Colonic mucosa (tissue), 4 donors: ENCODE data around the gene COL23A1. TPM values are rescaled to one million over a fixed set of nuclear protein-coding genes. Genes with fewer than 3 reads are reported as not detected.

Source experiments
- DNase-seq: peaks from one replicate; pipeline ENCODE4 v3.0.0-alpha.2; 2020
- H3K27ac ChIP-seq: fragments of 200-600 bp; one replicate; pipeline ENCODE4 v1.8.0; 2021
- H3K27me3 ChIP-seq: fragments of 200-600 bp; one replicate; pipeline ENCODE4 v1.8.0; 2021
- H3K36me3 ChIP-seq: fragments of 200-600 bp; one replicate; pipeline ENCODE4 v1.8.0; 2021
- H3K4me1 ChIP-seq: fragments of 200-600 bp; one replicate; pipeline ENCODE4 v1.8.0; 2021; ENCODE audit warnings: mild to moderate bottlenecking
- H3K4me3 ChIP-seq: fragments of 200-600 bp; one replicate; pipeline ENCODE4 v1.8.0; 2021
- H3K9ac ChIP-seq, 2 donors: one replicate each; pipeline ENCODE4 v1.7.0; 2013; ENCODE audit warnings: control low read depth in 2 of 2, low read depth in 2 of 2, low read length in 2 of 2
- H3K9me3 ChIP-seq: fragments of 200-600 bp; one replicate; pipeline ENCODE4 v1.8.0; 2021
- intact Hi-C: fragments of 100-400 bp; cut with DNase I; formaldehyde crosslinking; loops from one replicate; pipeline ENCODE4 v1.14.1; 2022
- total RNA-seq, 2 donors: library from RNA; stranded (reverse); fragmentation: NEBNext Ultra II Directional in 1 of 2; extraction: Animal tissue kit (Norgen Biotek cat#: 25700) in 1 of 2; gene quantifications; one replicate each; pipeline ENCODE4 v1.2.1, GENCODE V29; 2021
- TF ChIP-seq, protein P1 (sequence below): fragments of 200-600 bp; IDR thresholded peaks from one replicate; pipeline ENCODE4 v1.8.0; 2022; ENCODE audit warnings: antibody characterized with exemption, mild to moderate bottlenecking
- donor health status: healthy.
- donor health status: DM: no; HTN: no; CAD: no.
- donor health status: DM: no; HTN: no; CAD: no.

COL23A1 gene
- total RNA-seq, 2 donors from 2014 or later, result 0.37 to 0.49 TPM

DNA sequence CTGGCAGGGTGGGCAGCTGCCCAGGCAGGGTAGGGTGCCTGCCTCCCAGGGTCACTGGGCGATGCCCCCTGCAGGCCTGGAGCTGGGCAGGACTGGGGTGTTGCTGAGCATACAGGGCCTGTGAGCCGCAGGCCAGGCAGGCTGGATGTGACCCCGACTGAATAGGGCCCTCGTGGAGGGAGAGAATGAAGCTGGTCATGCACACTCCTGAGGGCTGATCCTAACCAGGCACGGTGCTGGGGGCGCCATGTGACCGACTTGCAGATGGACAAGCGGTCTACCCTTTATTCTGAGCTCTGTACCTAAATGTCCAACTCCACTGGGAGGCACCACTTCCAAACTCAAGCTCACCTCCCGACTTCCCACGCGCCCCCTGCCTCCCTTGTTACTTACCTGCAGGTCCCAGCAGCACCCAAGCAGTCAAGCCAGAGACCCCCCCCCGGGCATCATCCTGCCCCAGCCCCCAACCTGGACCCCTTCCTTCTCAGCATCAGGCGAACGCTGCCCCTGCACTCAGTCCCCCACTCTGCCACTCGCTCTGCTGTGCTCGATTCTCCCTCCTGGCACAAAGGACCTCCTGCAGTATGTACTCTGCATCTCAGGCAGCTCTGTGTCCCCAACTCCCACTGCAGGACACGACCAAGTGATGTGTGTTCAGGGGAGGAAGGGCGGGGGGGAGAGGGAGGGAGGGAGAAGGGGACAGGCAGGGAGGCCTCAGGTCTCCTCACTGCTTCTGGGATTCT lies 280.8 kb downstream of the COL23A1 start:
- no peak for DNase-seq
- TF ChIP-seq, protein P1, sequence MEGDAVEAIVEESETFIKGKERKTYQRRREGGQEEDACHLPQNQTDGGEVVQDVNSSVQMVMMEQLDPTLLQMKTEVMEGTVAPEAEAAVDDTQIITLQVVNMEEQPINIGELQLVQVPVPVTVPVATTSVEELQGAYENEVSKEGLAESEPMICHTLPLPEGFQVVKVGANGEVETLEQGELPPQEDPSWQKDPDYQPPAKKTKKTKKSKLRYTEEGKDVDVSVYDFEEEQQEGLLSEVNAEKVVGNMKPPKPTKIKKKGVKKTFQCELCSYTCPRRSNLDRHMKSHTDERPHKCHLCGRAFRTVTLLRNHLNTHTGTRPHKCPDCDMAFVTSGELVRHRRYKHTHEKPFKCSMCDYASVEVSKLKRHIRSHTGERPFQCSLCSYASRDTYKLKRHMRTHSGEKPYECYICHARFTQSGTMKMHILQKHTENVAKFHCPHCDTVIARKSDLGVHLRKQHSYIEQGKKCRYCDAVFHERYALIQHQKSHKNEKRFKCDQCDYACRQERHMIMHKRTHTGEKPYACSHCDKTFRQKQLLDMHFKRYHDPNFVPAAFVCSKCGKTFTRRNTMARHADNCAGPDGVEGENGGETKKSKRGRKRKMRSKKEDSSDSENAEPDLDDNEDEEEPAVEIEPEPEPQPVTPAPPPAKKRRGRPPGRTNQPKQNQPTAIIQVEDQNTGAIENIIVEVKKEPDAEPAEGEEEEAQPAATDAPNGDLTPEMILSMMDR, result no peak
- Histone ChIP-seq H3K27me3 (no peaks in the 10 kb centered on the region), H3K9me3 (no peaks in the 10 kb centered on the region), H3K4me3 (no peak overlapping the region), H3K9ac (no peak overlapping the region), H3K36me3 (no peaks in the 10 kb centered on the region), H3K4me1 (no peaks in the 10 kb centered on the region), H3K27ac (no peak overlapping the region)
- intact Hi-C loops, result no loop called here

DNA sequence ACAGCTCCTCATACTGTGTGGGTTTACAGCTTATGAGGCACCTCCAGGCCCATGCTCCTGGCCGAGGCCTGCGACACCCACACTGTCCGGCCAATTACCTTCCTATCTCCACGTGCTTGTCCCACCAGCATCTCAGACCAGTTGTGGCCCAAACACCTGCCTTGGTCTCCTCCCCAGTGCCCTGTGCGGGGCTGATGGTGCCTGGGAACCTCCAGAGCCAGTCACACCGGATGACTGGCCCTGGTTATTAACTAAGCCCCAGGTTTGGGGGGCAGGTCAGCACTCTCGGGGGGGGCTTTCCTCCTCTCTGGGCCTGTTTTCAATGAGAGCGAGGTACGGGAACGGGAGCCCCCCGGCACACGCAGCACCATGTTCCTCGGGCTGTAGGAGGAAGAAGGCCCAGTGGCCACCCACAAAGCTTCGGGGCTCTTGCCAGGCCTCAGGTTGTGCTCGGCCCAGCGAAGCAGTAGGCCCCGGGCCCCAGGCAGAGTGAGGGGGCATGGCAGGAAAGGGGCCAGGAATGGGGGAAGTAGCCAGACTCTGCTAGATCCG lies 281.6 kb downstream of the COL23A1 start:
- Histone ChIP-seq H3K9me3 (no peaks in the 10 kb centered on the region), H3K27me3 (no peaks in the 10 kb centered on the region), H3K27ac (no peak overlapping the region), H3K36me3 (no peaks in the 10 kb centered on the region), H3K4me3 (no peak overlapping the region), H3K4me1 (no peaks in the 10 kb centered on the region), H3K9ac (no peak overlapping the region)
- intact Hi-C loops, result no loop called here
- TF ChIP-seq, protein P1, result no peak
- no peak for DNase-seq

DNA sequence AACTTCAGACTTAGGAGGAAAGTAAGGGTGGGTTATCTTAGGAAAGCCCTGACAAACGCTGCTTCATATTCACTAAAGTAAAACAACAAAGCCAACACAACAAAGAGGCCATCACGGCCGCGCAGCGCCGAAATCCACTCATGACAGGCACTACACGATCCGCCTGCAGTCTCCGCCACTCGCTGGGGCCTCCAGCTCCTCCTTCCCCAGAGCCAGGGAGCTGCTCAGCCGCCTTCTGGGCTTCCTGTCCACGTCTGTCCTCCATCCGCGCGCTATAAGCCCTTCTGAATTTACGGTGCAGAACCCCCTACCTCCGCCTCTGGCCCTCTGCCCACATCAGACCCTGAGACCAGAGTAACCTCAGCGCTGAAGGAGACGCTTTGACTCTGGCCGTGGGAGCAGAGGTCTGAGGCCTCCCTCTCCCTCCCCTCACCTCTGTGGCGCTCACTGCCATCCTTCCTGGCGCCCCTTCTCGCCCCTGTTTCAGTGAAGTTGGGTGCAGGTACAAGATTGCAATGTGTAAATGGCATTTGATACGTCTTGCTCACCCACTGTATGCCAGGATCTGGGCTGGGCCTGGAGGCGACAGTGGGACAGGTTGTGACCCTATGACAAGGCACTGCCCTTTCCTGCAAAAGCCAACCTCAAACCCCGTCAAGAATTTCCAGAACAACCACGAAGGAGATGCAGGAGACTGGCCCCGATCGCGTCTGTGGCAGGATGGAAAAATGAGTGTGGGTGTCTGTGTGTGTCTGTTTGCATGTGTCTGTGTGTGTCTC lies 282.7 kb downstream of the COL23A1 start:
- no peak overlapping the region for H3K27ac ChIP-seq
- TF ChIP-seq, protein P1, result no peak
- intact Hi-C loops, result no loop called here
- no peaks in the 10 kb centered on the region for H3K27me3 ChIP-seq
- no peaks in the 10 kb centered on the region for H3K36me3 ChIP-seq
- no peaks in the 10 kb centered on the region for H3K4me1 ChIP-seq
- no peak overlapping the region for H3K9ac ChIP-seq
- no peak for DNase-seq
- H3K9me3 ChIP-seq, result no peaks in the 10 kb centered on the region
- no peak overlapping the region for H3K4me3 ChIP-seq

DNA sequence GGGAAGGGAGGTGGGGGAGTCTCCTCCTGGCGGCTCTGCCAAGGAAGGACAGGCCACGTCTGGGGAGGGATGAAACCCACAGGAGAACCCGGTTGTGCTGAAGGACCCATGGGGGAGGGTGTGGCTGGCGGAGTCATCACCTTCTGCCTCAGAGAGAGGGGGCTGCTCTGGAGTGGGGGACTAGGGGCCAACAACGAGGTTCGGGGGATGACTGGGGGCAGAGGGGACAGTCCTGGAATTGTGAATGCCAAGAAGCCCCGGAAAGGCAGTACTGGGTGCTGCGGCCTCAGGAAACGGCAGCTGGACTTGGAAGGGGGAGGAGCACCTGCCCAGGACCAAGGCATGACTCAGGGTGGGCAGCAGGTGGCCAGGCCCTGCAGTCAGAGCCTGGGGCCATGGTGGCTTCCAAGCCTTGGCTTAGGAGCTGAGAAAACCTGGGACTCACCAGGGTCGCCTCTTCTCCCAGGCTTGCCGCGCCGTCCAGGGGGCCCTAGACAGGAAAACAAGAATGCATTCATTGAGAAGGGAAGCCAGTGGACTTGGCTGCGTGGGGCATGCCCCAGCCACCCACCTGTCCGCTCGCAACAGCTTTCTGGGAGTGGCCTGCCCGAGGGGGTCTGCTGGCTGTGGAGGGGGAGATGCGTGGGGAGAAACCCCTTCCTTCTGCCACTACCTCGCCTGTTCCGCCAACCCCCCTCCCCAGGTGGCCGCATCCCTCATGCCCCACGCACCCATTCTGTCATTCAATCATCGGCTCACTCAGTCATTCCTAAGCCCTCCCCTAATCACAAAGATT lies 283.6 kb downstream of the COL23A1 start:
- no peak overlapping the region for H3K4me3 ChIP-seq
- H3K4me1 ChIP-seq, result no peaks in the 10 kb centered on the region
- no peaks in the 10 kb centered on the region for H3K36me3 ChIP-seq
- TF ChIP-seq, protein P1, result no peak
- H3K27ac ChIP-seq, result no peak overlapping the region
- no peak for DNase-seq
- no peak overlapping the region for H3K9ac ChIP-seq
- H3K9me3 ChIP-seq, result no peaks in the 10 kb centered on the region
- intact Hi-C loops, result no loop called here
- no peaks in the 10 kb centered on the region for H3K27me3 ChIP-seq

DNA sequence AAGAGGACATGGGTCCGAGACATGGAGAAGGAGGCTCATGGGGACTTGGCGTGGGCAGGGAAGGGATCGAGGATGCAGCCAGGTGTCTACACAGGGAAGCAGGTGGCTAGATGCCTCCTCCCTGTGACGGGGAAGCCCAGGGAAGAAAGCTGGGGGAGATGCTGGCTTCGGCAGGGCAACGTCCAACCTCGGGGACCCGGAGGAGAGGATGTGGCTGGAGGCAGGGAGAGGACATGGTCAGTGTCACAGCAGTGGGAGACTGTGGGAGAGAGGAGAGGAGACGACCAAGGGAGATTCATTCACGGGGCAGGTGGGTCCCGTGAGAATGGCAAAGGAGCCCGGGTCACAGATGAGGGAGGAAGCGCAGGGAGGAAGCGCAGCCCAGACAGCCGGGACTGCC lies 284.4 kb downstream of the COL23A1 start:
- H3K27ac ChIP-seq, result no peak overlapping the region
- no peaks in the 10 kb centered on the region for H3K9me3 ChIP-seq
- no peaks in the 10 kb centered on the region for H3K36me3 ChIP-seq
- H3K27me3 ChIP-seq, result no peaks in the 10 kb centered on the region
- no peak overlapping the region for H3K9ac ChIP-seq
- no peak for DNase-seq
- H3K4me1 ChIP-seq, result no peaks in the 10 kb centered on the region
- no peak overlapping the region for H3K4me3 ChIP-seq
- intact Hi-C loops, result no loop called here
- TF ChIP-seq, protein P1, result no peak
